ENCODE data around the gene GPR171. TPM values are rescaled to one million over a fixed set of nuclear protein-coding genes. Genes with fewer than 3 reads are reported as not detected.

The GPR171 gene
- not detected in 2 replicates for total RNA-seq

GRCh38 chr3:151203051-151203420 lies at the start of gene GPR171:
TSS of gene GPR171 (minus strand) at chr3:151203216. CDS start at chr3:151199386, 3,830 bp downstream.

Other genes starting within 250 kb of the GPR171 start
- not detected in 2 replicates for gene CLRN1, start 230.5 kb downstream of the GPR171 start, total RNA-seq
- 0.09 and 0.47 TPM in 2 replicates for gene MED12L, start 117.6 kb downstream of the GPR171 start, total RNA-seq
- not detected in 2 replicates for gene P2RY14, start 75.3 kb upstream of the GPR171 start, total RNA-seq
- 0.16 TPM in 1 of 2 replicates, not detected in the other for gene GPR87, start 113.6 kb upstream of the GPR171 start, total RNA-seq
- gene P2RY13, start 126.3 kb upstream of the GPR171 start, total RNA-seq: not detected in 2 replicates
- 0.09 and 0.16 TPM in 2 replicates for gene P2RY12, start 181.5 kb upstream of the GPR171 start, total RNA-seq

Data from bronchial smooth muscle cell (primary cell).